ENCODE results near the gene PP2D1.

GRCh38 chr3:20057612-20058180 is 45.6 kb upstream of the PP2D1 start:
- no peak for TF ChIP-seq EP300 (IDR thresholded peaks at IDR 0.05)
- no peak for TF ChIP-seq POLR2A (IDR thresholded peaks at IDR 0.05)
- no peak for TF ChIP-seq CTCF (IDR thresholded peaks at IDR 0.05)
